GM12872 (cell line): Measurements from ENCODE around the gene LTBP1.

Experiments
- CTCF ChIP-seq: IDR thresholded peaks from 3 replicates; pipeline ENCODE4 v1.5.1; 2011; ENCODE audit warnings: low read depth, mild to moderate bottlenecking, low read length, moderate library complexity; ENCODE audit not compliant: insufficient read depth

LTBP1 gene

DNA sequence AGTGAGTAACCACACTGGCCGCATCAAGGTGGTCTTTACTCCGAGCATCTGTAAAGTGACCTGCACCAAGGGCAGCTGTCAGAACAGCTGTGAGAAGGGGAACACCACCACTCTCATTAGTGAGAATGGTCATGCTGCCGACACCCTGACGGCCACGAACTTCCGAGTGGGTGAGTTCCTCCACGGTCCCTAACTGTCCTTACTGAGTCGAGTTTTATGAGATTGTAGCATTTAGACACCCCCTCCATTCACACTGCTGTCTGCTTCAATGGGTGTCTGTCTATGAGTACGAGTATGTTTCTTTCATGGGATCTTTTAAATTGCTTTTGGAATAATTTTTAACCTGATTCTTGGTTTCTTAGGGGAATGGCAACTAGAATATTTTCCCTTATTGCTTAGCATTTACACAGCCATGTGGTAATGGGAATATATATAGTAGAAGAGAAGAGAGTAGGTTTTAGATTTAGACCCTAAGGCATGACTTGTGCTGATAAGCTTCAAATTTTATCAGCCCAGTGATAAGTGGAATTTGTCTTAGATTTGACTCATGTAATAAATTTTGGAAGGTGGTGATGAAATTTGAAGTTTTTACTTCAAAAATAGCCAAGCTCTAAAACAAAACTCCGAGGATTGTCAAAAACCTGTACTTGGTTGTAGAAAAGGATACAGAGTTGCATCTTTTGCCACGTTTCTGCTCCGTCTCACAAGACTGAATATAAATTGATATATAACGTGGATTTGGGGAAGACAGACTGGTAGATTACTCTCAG is 188.2 kb downstream of the LTBP1 start:
- no peak for TF ChIP-seq CTCF

DNA sequence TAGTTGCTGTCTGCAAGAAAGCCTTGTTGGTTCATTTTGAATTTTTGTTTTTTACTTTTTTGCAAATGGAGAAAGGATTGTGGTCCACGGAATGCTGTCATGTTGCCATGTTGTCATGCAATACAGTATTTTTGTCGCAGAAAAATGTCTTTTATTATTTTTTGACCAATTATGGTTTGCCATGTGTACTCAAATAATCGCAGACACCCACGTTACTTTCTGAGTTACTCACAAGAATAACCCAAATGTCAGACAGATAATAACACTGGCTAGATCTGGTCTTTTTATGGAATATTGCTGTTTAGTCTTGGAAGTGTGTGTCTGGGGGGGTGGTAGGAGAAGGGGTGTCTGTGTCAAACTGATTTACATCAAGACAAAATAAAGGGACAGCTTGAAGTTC is 188.9 kb downstream of the LTBP1 start:
- TF ChIP-seq CTCF: no peak

GRCh38 chr2:33136056-33136455 is 189.3 kb downstream of the LTBP1 start:
- no peak for TF ChIP-seq CTCF

DNA sequence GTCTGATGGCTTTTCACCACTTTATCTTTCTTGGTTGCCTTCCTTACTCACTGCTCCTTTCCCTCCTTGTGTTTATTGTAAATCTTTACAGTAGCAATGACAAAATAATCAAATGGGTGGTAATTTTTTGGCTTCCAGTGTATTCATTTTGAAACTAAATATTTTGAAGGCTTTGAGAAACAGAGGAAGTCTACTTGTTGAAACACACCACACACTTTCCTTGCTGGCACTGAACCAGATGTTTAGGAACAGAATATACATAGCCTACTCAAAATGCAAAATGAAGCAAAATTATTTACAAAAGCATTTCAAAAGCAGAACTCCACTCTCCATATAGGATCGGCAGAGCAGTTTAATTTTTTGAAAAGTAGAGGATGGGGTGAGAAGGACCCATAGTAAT is 189.8 kb downstream of the LTBP1 start:
- TF ChIP-seq CTCF: no peak

DNA sequence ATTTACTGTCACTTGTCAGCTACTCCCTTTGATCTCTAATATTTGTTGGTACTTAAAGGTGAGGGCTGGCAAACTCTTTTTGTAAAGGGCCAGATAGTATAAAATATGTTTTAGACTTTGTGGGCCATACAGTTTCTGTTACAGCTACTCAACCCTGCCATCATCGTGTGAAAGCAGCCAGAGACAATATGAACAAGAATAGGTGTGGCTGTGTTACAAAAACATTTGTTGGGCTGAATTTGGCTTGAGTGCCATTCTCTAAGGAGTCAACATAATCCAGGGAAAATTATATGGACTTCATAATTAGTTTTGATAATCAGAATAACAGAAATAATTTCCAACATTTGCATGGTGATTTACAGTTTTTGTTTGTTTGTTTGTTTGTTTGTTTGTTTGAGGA is 190.6 kb downstream of the LTBP1 start:
- no peak for TF ChIP-seq CTCF

DNA sequence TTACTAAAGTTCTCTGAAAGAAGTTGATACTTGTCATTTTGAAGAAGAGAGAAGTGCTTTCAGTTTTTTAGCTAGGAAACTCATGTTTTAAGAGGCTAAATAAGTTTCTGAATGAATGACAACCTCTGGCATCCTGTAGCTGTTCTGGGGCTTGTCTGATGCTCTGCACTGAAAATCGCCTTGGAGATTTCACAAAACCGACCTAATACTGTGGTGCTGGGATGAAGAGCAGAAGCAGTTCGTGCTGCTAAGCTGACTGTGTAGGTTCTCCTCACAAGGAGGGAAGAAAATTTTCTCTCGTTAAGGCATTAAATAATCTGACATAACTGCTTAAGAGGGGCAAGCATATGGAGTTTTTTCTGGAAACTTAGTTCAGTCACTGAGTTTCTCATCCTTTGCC is 193.2 kb downstream of the LTBP1 start:
- TF ChIP-seq CTCF: no peak

DNA sequence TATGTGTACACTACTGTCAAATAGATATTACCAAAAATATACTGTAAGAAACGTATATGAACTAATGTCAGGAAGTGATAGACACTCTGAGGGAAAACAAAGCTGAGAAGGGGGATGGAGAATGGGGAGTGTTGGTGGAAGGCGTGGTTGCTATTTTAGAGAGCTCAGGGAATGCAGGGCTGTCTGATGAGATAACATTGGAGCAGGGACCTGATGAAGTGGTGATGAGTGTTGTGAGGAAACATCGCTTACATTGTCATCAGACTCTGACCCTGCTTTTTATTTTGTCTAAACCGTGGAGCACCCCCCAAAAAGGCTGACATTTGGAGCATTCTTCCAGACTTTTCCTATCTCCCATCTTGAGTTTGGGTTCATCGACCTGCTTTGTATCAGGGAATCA is 194.7 kb downstream of the LTBP1 start:
- TF ChIP-seq CTCF: no peak
